ENCODE measurements around the gene PFAS. TPM values are rescaled to one million over a fixed set of nuclear protein-coding genes. Genes with fewer than 3 reads are reported as not detected.

Gene PFAS
- total RNA-seq, 1 donor from 2014 or later = 9.5 TPM

- DNase-seq (ENCODE audit: low read depth) (peak; percentile 22), FAIRE-seq (no peak)
- H3K27me3 ChIP-seq (ENCODE audit: control insufficient read depth, insufficient read depth, low read length) = no peaks in the 10 kb centered on the region
- TF ChIP-seq, protein P1, sequence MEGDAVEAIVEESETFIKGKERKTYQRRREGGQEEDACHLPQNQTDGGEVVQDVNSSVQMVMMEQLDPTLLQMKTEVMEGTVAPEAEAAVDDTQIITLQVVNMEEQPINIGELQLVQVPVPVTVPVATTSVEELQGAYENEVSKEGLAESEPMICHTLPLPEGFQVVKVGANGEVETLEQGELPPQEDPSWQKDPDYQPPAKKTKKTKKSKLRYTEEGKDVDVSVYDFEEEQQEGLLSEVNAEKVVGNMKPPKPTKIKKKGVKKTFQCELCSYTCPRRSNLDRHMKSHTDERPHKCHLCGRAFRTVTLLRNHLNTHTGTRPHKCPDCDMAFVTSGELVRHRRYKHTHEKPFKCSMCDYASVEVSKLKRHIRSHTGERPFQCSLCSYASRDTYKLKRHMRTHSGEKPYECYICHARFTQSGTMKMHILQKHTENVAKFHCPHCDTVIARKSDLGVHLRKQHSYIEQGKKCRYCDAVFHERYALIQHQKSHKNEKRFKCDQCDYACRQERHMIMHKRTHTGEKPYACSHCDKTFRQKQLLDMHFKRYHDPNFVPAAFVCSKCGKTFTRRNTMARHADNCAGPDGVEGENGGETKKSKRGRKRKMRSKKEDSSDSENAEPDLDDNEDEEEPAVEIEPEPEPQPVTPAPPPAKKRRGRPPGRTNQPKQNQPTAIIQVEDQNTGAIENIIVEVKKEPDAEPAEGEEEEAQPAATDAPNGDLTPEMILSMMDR (IDR thresholded peaks at IDR 0.05; ENCODE audit: insufficient read depth, low read length, severe bottlenecking) = peak; percentile 29
- no peak overlapping the region for H3K4me3 ChIP-seq (ENCODE audit: low read depth, low read length)
- peaks cover 29% of the 10 kb centered on the region for H3K36me3 ChIP-seq (ENCODE audit: control insufficient read depth, insufficient read depth, low read length)
These were observed 4.7 kb downstream of the PFAS start for GRCh38 chr17:8253801-8254200.

DNA sequence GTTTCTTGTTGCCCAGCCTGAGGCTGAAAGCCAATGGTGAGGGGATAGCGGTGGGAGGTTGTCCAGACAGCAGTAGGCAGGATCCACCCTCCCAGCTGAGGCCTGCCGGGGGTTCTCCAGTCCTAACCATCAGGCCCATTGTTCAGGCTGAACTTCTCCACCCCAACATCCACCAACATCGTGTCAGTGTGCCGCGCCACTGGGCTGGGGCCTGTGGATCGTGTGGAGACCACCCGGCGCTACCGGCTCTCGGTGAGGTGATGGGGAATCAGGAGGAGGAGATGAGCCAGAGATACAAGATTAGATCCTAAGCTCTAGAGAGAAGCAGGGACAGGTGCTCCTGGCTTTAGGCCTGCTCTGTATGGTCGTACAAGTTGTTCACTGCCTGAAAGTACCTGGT lies 5.8 kb downstream of the PFAS start:
- FAIRE-seq (no peak), DNase-seq (ENCODE audit: low read depth) (no peak)
- Histone ChIP-seq H3K4me3 (ENCODE audit: low read depth, low read length) (no peak overlapping the region), H3K36me3 (ENCODE audit: control insufficient read depth, insufficient read depth, low read length) (peaks cover 29% of the 10 kb centered on the region), H3K27me3 (ENCODE audit: control insufficient read depth, insufficient read depth, low read length) (no peaks in the 10 kb centered on the region)
- TF ChIP-seq, protein P1 (IDR thresholded peaks at IDR 0.05; ENCODE audit: insufficient read depth, low read length, severe bottlenecking) = no peak

DNA sequence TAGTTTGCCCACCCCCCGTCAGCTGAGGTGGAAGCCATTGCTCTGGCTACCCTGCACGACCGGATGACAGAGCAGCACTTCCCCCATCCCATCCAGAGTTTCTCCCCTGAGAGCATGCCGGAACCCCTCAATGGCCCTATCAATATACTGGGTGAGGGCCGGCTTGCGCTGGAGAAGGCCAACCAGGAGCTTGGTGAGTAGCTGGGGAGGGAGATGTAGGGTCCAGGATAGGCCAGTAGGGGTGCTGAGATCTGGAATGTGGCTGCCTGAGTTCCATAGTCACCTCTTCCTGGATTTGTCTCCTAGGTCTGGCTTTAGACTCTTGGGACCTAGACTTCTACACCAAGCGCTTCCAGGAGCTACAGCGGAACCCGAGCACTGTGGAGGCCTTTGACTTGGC lies 6.4 kb downstream of the PFAS start:
- Histone ChIP-seq H3K36me3 (ENCODE audit: control insufficient read depth, insufficient read depth, low read length) (peaks cover 29% of the 10 kb centered on the region), H3K27me3 (ENCODE audit: control insufficient read depth, insufficient read depth, low read length) (no peaks in the 10 kb centered on the region), H3K4me3 (ENCODE audit: low read depth, low read length) (no peak overlapping the region)
- no peak for FAIRE-seq
- TF ChIP-seq, protein P1 (IDR thresholded peaks at IDR 0.05; ENCODE audit: insufficient read depth, low read length, severe bottlenecking) = peak; percentile 2
- DNase-seq (ENCODE audit: low read depth) = no peak

- no peak overlapping the region for H3K4me3 ChIP-seq (ENCODE audit: low read depth, low read length)
- peaks cover 29% of the 10 kb centered on the region for H3K36me3 ChIP-seq (ENCODE audit: control insufficient read depth, insufficient read depth, low read length)
- no peak for FAIRE-seq
- no peaks in the 10 kb centered on the region for H3K27me3 ChIP-seq (ENCODE audit: control insufficient read depth, insufficient read depth, low read length)
- DNase-seq (ENCODE audit: low read depth) = no peak
- TF ChIP-seq, protein P1 (IDR thresholded peaks at IDR 0.05; ENCODE audit: insufficient read depth, low read length, severe bottlenecking) = no peak
These were observed 7.2 kb downstream of the PFAS start for GRCh38 chr17:8256291-8256690.

GRCh38 chr17:8256691-8257090 lies 7.6 kb downstream of the PFAS start:
- no peak overlapping the region for H3K4me3 ChIP-seq (ENCODE audit: low read depth, low read length)
- FAIRE-seq = no peak
- TF ChIP-seq, protein P1 (IDR thresholded peaks at IDR 0.05; ENCODE audit: insufficient read depth, low read length, severe bottlenecking) = no peak
- H3K36me3 ChIP-seq (ENCODE audit: control insufficient read depth, insufficient read depth, low read length) = peaks cover 29% of the 10 kb centered on the region
- no peaks in the 10 kb centered on the region for H3K27me3 ChIP-seq (ENCODE audit: control insufficient read depth, insufficient read depth, low read length)
- DNase-seq (ENCODE audit: low read depth) = no peak

- no peak for FAIRE-seq
- no peaks in the 10 kb centered on the region for H3K27me3 ChIP-seq (ENCODE audit: control insufficient read depth, insufficient read depth, low read length)
- peaks cover 30% of the 10 kb centered on the region for H3K36me3 ChIP-seq (ENCODE audit: control insufficient read depth, insufficient read depth, low read length)
- H3K4me3 ChIP-seq (ENCODE audit: low read depth, low read length) = no peak overlapping the region
- no peak for DNase-seq (ENCODE audit: low read depth)
- TF ChIP-seq, protein P1 (IDR thresholded peaks at IDR 0.05; ENCODE audit: insufficient read depth, low read length, severe bottlenecking) = no peak
These were observed 8.7 kb downstream of the PFAS start for GRCh38 chr17:8257801-8258200.
